ENCODE results near the gene LYSMD3.

GRCh38 chr5:90479611-90480385 is 49.6 kb downstream of the LYSMD3 start:
- TF ChIP-seq CTCF (IDR thresholded peaks at IDR 0.05) (no peak), POLR2A (IDR thresholded peaks at IDR 0.05) (no peak), EP300 (IDR thresholded peaks at IDR 0.05) (no peak), POLR2AphosphoS5 (IDR thresholded peaks at IDR 0.05) (no peak)
